HepG2 (cell line): ENCODE measurements around the gene SNX6. TPM values are rescaled to one million over a fixed set of nuclear protein-coding genes. Genes with fewer than 3 reads are reported as not detected.
A peak's percentile ranks its signal among the peaks of the same experiment; 100 is the strongest.

Experiments
- CHCHD3 ChIP-seq: sonication (generic); formaldehyde crosslinking; IDR thresholded peaks from 2 replicates; pipeline ENCODE4 v1.8.0; 2022; ENCODE audit warnings: mild to moderate bottlenecking, missing genetic modification reagents, moderate library complexity
- ERF ChIP-seq: IDR thresholded peaks from 2 replicates; pipeline ENCODE4 v1.6.1; 2018; ENCODE audit warnings: missing biosample characterization, missing genetic modification reagents
- FLYWCH1 ChIP-seq: sonication (generic); formaldehyde crosslinking; IDR thresholded peaks from 2 replicates; pipeline ENCODE4 v1.8.1; 2023; ENCODE audit warnings: mild to moderate bottlenecking, missing genetic modification reagents
- GABPA ChIP-seq, 2 experiments: IDR thresholded peaks; 2 replicates each; pipeline ENCODE4 v1.6.1; 2011 to 2016; ENCODE audit warnings: low read depth in 2 of 2, low read length in 1 of 2, missing biosample characterization in 1 of 2, missing genetic modification characterization in 1 of 2
- GPN1 ChIP-seq: sonication (generic); formaldehyde crosslinking; IDR thresholded peaks from 2 replicates; pipeline ENCODE4 v1.5.1; 2020; ENCODE audit warnings: missing genetic modification reagents, borderline replicate concordance
- POLR2AphosphoS2 ChIP-seq: IDR thresholded peaks from 2 replicates; pipeline ENCODE4 v1.6.1; 2011; ENCODE audit warnings: low read depth, low read length, improper control_type of control experiment
- REPIN1 ChIP-seq: sonication (generic); formaldehyde crosslinking; IDR thresholded peaks from 2 replicates; pipeline ENCODE4 v1.8.0; 2022; ENCODE audit warnings: missing genetic modification reagents, low read depth, mild to moderate bottlenecking, borderline replicate concordance
- TBX3 ChIP-seq: fragments of 450-650 bp; IDR thresholded peaks from 2 replicates; pipeline ENCODE4 v1.6.1; 2017; ENCODE audit warnings: antibody characterized with exemption, mild to moderate bottlenecking, inconsistent platforms, borderline replicate concordance
- TSC22D2 ChIP-seq: sonication (generic); formaldehyde crosslinking; IDR thresholded peaks from 2 replicates; pipeline ENCODE4 v1.5.1; 2020; ENCODE audit warnings: missing genetic modification reagents, mild to moderate bottlenecking, borderline replicate concordance
- USF2 ChIP-seq, 2 experiments: sonication (generic) in 1 of 2; formaldehyde crosslinking in 1 of 2; IDR thresholded peaks; 2 replicates each; pipeline versions ENCODE4 v1.5.1 to v1.6.1; 2011 to 2020; ENCODE audit warnings: borderline replicate concordance in 1 of 2, low read depth in 1 of 2, low read length in 1 of 2, mild to moderate bottlenecking in 1 of 2, missing genetic modification reagents in 1 of 2, moderate library complexity in 1 of 2
- ZNF101 ChIP-seq: sonication (generic); formaldehyde crosslinking; IDR thresholded peaks from 2 replicates; pipeline ENCODE4 v1.4.0; 2020; ENCODE audit warnings: mild to moderate bottlenecking, low read depth, missing genetic modification reagents, borderline replicate concordance
- ZNF180 ChIP-seq: sonication (generic); formaldehyde crosslinking; IDR thresholded peaks from 2 replicates; pipeline ENCODE4 v1.4.0; 2020; ENCODE audit warnings: low read depth, missing genetic modification reagents, borderline replicate concordance
- ZNF282 ChIP-seq: fragments of 450-650 bp; IDR thresholded peaks from 2 replicates; pipeline ENCODE4 v1.6.1; 2018; ENCODE audit not compliant: partially characterized antibody
- ZNF44 ChIP-seq: sonication (generic); formaldehyde crosslinking; IDR thresholded peaks from 2 replicates; pipeline ENCODE4 v1.5.1; 2020; ENCODE audit warnings: mild to moderate bottlenecking, missing genetic modification reagents
- ZNF724P ChIP-seq: sonication (generic); formaldehyde crosslinking; IDR thresholded peaks from 2 replicates; pipeline ENCODE4 v1.8.0; 2022; ENCODE audit warnings: missing genetic modification reagents, borderline replicate concordance
- ZNF740 ChIP-seq: sonication (generic); formaldehyde crosslinking; IDR thresholded peaks from 2 replicates; pipeline ENCODE4 v1.4.0; 2020; ENCODE audit warnings: missing genetic modification reagents
- ZSCAN31 ChIP-seq: sonication (generic); formaldehyde crosslinking; IDR thresholded peaks from 2 replicates; pipeline ENCODE4 v1.5.0; 2020; ENCODE audit warnings: low read depth, mild to moderate bottlenecking, missing genetic modification reagents
- polyA plus RNA-seq, 8 experiments: library from polyadenylated mRNA; depleted of rRNA in 3 of 8; stranded (reverse) in 7 of 8; unstranded in 1 of 8; fragments of >200 nt; fragmentation: Illumina TruSeq in 4 of 8; extraction: Trizol in 4 of 8; gene quantifications; 2 replicates each; pipeline versions ENCODE4 v1.2.1 to v1.2.3, GENCODE V29; 2011 to 2016; ENCODE audit warnings: low read depth in 4 of 8, missing spikeins in 1 of 8, mixed read lengths in 1 of 8; ENCODE audit not compliant: insufficient read depth in 1 of 8
- total RNA-seq, 5 experiments: library from RNA; depleted of rRNA; stranded (reverse); fragments of >200 nt; fragmentation: Illumina TruSeq; extraction: Trizol; gene quantifications; 2 replicates each; pipeline ENCODE4 v1.2.3, GENCODE V29; 2016; ENCODE audit warnings: low read depth in 1 of 5
- TF ChIP-seq, protein P1 (sequence below): sonication (generic); formaldehyde crosslinking; IDR thresholded peaks from 2 replicates; pipeline ENCODE4 v1.8.1; 2023; ENCODE audit warnings: mild to moderate bottlenecking, missing genetic modification reagents, borderline replicate concordance
- TF ChIP-seq, protein P2 (sequence below): sonication (generic); formaldehyde crosslinking; IDR thresholded peaks from 2 replicates; pipeline ENCODE4 v1.5.0; 2020; ENCODE audit warnings: missing genetic modification reagents
- TF ChIP-seq, protein P3 (sequence below): sonication (generic); formaldehyde crosslinking; IDR thresholded peaks from 2 replicates; pipeline ENCODE4 v1.8.0; 2022; ENCODE audit warnings: mild to moderate bottlenecking, missing genetic modification reagents, moderate library complexity
- TF ChIP-seq, protein P4 (sequence below): sonication (generic); formaldehyde crosslinking; IDR thresholded peaks from 2 replicates; pipeline ENCODE4 v1.5.0; 2020; ENCODE audit warnings: mild to moderate bottlenecking, missing genetic modification reagents

SNX6 gene
- total and polyA plus RNA-seq, 2 of the 13 experiments (the other 11 are each of a cell fraction or from before 2014, with no cell fraction given), result 92.3 to 169 TPM

GRCh38 chr14:34539407-34540180 is 90.4 kb downstream of the SNX6 start, which contains the start of gene EAPP (continued):
- TF ChIP-seq USF2 (IDR thresholded peaks at IDR 0.05; ENCODE audit: low read depth, low read length), result no peak
- no peak; the same call in 1 of the 2 replicates for TF ChIP-seq USF2 (CRISPR knock-in tag; IDR thresholded peaks at IDR 0.05; ENCODE audit: borderline replicate concordance)
- peak; percentile 97 for TF ChIP-seq GPN1 (CRISPR knock-in tag)
- TF ChIP-seq, protein P1, sequence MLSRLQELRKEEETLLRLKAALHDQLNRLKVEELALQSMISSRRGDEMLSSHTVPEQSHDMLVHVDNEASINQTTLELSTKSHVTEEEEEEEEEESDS (CRISPR knock-in tag), result peak; percentile 82
- TF ChIP-seq TSC22D2 (CRISPR knock-in tag), result no peak; the same call in none of the 2 replicates
- TF ChIP-seq, protein P2, sequence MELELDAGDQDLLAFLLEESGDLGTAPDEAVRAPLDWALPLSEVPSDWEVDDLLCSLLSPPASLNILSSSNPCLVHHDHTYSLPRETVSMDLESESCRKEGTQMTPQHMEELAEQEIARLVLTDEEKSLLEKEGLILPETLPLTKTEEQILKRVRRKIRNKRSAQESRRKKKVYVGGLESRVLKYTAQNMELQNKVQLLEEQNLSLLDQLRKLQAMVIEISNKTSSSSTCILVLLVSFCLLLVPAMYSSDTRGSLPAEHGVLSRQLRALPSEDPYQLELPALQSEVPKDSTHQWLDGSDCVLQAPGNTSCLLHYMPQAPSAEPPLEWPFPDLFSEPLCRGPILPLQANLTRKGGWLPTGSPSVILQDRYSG (CRISPR knock-in tag), result peak; percentile 89
- TF ChIP-seq ZSCAN31, result peak; percentile 99
- peak; percentile 66; the same call in 1 of the 2 replicates for TF ChIP-seq TBX3
- TF ChIP-seq CHCHD3 (CRISPR knock-in tag), result no peak
- peak; percentile 97 for TF ChIP-seq ZNF724P
- no peak for TF ChIP-seq POLR2AphosphoS2
- no peak; the same call in 1 of the 2 replicates for TF ChIP-seq ZNF101
- TF ChIP-seq ZNF282, result no peak
- peak; percentile 81; the same call in 1 of the 2 replicates for TF ChIP-seq ZNF740
- TF ChIP-seq, protein P3, sequence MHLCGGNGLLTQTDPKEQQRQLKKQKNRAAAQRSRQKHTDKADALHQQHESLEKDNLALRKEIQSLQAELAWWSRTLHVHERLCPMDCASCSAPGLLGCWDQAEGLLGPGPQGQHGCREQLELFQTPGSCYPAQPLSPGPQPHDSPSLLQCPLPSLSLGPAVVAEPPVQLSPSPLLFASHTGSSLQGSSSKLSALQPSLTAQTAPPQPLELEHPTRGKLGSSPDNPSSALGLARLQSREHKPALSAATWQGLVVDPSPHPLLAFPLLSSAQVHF (CRISPR knock-in tag), result 0 out of 2 replicates have a peak, but pooled peaks have one; percentile 89
- peak; percentile 94 for TF ChIP-seq REPIN1
- peak; percentile 99 for TF ChIP-seq ERF (CRISPR knock-in tag)
- no peak; the same call in 1 of the 2 replicates for TF ChIP-seq ZNF180
- TF ChIP-seq FLYWCH1 (CRISPR knock-in tag), result 0 out of 2 replicates have a peak, but pooled peaks have one; percentile 9
- TF ChIP-seq, protein P4, sequence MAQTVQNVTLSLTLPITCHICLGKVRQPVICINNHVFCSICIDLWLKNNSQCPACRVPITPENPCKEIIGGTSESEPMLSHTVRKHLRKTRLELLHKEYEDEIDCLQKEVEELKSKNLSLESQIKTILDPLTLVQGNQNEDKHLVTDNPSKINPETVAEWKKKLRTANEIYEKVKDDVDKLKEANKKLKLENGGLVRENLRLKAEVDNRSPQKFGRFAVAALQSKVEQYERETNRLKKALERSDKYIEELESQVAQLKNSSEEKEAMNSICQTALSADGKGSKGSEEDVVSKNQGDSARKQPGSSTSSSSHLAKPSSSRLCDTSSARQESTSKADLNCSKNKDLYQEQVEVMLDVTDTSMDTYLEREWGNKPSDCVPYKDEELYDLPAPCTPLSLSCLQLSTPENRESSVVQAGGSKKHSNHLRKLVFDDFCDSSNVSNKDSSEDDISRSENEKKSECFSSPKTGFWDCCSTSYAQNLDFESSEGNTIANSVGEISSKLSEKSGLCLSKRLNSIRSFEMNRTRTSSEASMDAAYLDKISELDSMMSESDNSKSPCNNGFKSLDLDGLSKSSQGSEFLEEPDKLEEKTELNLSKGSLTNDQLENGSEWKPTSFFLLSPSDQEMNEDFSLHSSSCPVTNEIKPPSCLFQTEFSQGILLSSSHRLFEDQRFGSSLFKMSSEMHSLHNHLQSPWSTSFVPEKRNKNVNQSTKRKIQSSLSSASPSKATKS (CRISPR knock-in tag), result no peak
- peak; percentile 99 for TF ChIP-seq ZNF44 (CRISPR knock-in tag)
- TF ChIP-seq GABPA (IDR thresholded peaks at IDR 0.05; ENCODE audit: low read depth, low read length), result peak; percentile 81
- TF ChIP-seq GABPA (CRISPR knock-in tag; IDR thresholded peaks at IDR 0.05; ENCODE audit: low read depth), result peak; percentile 98
